GM12878 (cell line): Measurements from ENCODE around the gene MEMO1. TPM values are rescaled to one million over a fixed set of nuclear protein-coding genes. Genes with fewer than 3 reads are reported as not detected.

Experiments
- ATAC-seq: fragments of 200-7000 bp; cut with Tn5 transposase; 3 replicates; pipeline ENCODE4 v1.9.1; 2020; ENCODE audit warnings: mild to moderate bottlenecking, moderate library complexity
- BruUV-seq: library from RNA; stranded (reverse); fragments of 400-500 nt; replicated peaks from 2 replicates; lab custom pipeline; 2021; lab: Mats Ljungman, UMichigan
- CTCF ChIA-PET: fragments of 300-600 bp; sonication (Branson Sonifier 250); formaldehyde crosslinking; extraction: SDS; loops from one replicate; lab custom pipeline; 2021; ENCODE audit warnings: inconsistent platforms; lab: Yijun Ruan, JAX
- POLR2A ChIA-PET: fragments of 350-600 bp; formaldehyde crosslinking; extraction: SDS; loops from one replicate; lab custom pipeline; 2021; ENCODE audit warnings: inconsistent platforms; lab: Charles Lee
- RAD21 ChIA-PET: fragments of 300-600 bp; sonication (Branson Sonifier 250); formaldehyde crosslinking; loops from one replicate; lab custom pipeline; 2023; ENCODE audit warnings: antibody characterized with exemption; ENCODE audit not compliant: unreplicated experiment; lab: Charles Lee
- SMC1A ChIA-PET: fragments of 300-600 bp; sonication (Branson Sonifier 250); formaldehyde crosslinking; loops from one replicate; lab custom pipeline; 2023; ENCODE audit not compliant: unreplicated experiment, uncharacterized antibody; lab: Charles Lee
- DNase-seq: peaks from one replicate; pipeline ENCODE4 v3.0.0-alpha.2; 2011; ENCODE audit warnings: low read depth, low spot score
- FAIRE-seq: peaks from 3 replicates; lab custom pipeline; 2011; peaks lifted over from hg19 to GRCh38; lab: Jason Lieb, UNC
- H2AFZ ChIP-seq: 2 replicates; pipeline ENCODE4 v1.6.0; 2011; ENCODE audit warnings: low read depth, low read length, control low read depth; ENCODE audit not compliant: control insufficient read depth
- H3K27ac ChIP-seq: 2 replicates; pipeline ENCODE4 v1.5.1; 2011; ENCODE audit warnings: control low read depth; ENCODE audit not compliant: control insufficient read depth, insufficient read depth
- H3K27me3 ChIP-seq, 2 experiments: replicated peaks in 1 of 2; 2 replicates each; pipeline versions ENCODE4 v1.6.0 to v1.6.1; 2011; ENCODE audit warnings: low read length in 1 of 2; ENCODE audit not compliant: control insufficient read depth in 2 of 2, insufficient read depth in 2 of 2
- H3K36me3 ChIP-seq, 2 experiments: 2 replicates each; pipeline ENCODE4 v1.5.1; 2011; ENCODE audit warnings: low read length in 1 of 2; ENCODE audit not compliant: control insufficient read depth in 2 of 2, insufficient read depth in 2 of 2
- H3K4me1 ChIP-seq: 2 replicates; pipeline ENCODE4 v1.6.1; 2011; ENCODE audit warnings: mild to moderate bottlenecking, low read length, moderate library complexity, mixed read lengths; ENCODE audit not compliant: control insufficient read depth, insufficient read depth
- H3K4me2 ChIP-seq: 2 replicates; pipeline ENCODE4 v1.6.0; 2011; ENCODE audit warnings: control low read depth; ENCODE audit not compliant: control insufficient read depth, insufficient read depth
- H3K4me3 ChIP-seq: fragments of 200-600 bp; sonication (generic); 2 replicates; pipeline ENCODE4 v1.5.1; 2016
- H3K79me2 ChIP-seq: 2 replicates; pipeline ENCODE4 v1.6.0; 2011; ENCODE audit warnings: low read length; ENCODE audit not compliant: control insufficient read depth, insufficient read depth
- H3K9ac ChIP-seq: 2 replicates; pipeline ENCODE4 v1.8.0; 2011; ENCODE audit warnings: low read length, control low read depth, mixed read lengths; ENCODE audit not compliant: control insufficient read depth, insufficient read depth
- H3K9me3 ChIP-seq: replicated peaks from 3 replicates; pipeline ENCODE4 v1.5.1; 2011; ENCODE audit warnings: mild to moderate bottlenecking, low read length; ENCODE audit not compliant: control insufficient read depth, insufficient read depth
- H4K20me1 ChIP-seq: 2 replicates; pipeline ENCODE4 v1.6.0; 2011; ENCODE audit not compliant: control insufficient read depth, insufficient read depth
- NR2F1 ChIP-seq: fragments of 450-650 bp; conservative IDR thresholded peaks from 2 replicates; pipeline ENCODE4 v1.6.1; 2017; ENCODE audit warnings: mild to moderate bottlenecking
- RAD51 ChIP-seq: fragments of 450-650 bp; IDR thresholded peaks from 2 replicates; pipeline ENCODE4 v1.6.1; 2016; ENCODE audit warnings: moderate library complexity, mild to moderate bottlenecking, inconsistent platforms
- SMAD1 ChIP-seq: fragments of 450-650 bp; IDR thresholded peaks from 2 replicates; pipeline ENCODE4 v1.6.1; 2018; ENCODE audit warnings: mild to moderate bottlenecking, low read depth; ENCODE audit not compliant: partially characterized antibody
- SPI1 ChIP-seq: IDR thresholded peaks from 2 replicates; pipeline ENCODE4 v1.6.1; 2011; ENCODE audit warnings: low read depth, mild to moderate bottlenecking, low read length, moderate library complexity, borderline replicate concordance; ENCODE audit not compliant: insufficient read depth
- SRF ChIP-seq, 2 experiments: IDR thresholded peaks; 2 replicates each; pipeline ENCODE4 v1.6.1; 2011; ENCODE audit warnings: low read depth in 2 of 2, low read length in 2 of 2, mild to moderate bottlenecking in 1 of 2, moderate library complexity in 1 of 2
- STAT3 ChIP-seq: IDR thresholded peaks from 2 replicates; pipeline ENCODE4 v1.6.1; 2011; ENCODE audit warnings: low read depth, low read length, improper control_type of control experiment
- ZBED1 ChIP-seq: IDR thresholded peaks from 2 replicates; pipeline ENCODE4 v1.6.1; 2016; ENCODE audit warnings: borderline replicate concordance
- ZNF384 ChIP-seq: IDR thresholded peaks from 2 replicates; pipeline ENCODE4 v1.6.1; 2012; ENCODE audit warnings: low read depth, mild to moderate bottlenecking, low read length, improper control_type of control experiment, borderline replicate concordance
- WGBS: methylation state at CpG from one replicate; pipeline ENCODE4 v1.1.6; 2016; ENCODE audit warnings: low lambda C conversion rate; ENCODE audit not compliant: insufficient replicate concordance, insufficient coverage; ENCODE audit errors: missing lambda C conversion rate; 5-methylcytosine and 5-hydroxymethylcytosine counted together
- in situ Hi-C: fragments of 300-500 bp; cut with MboI; formaldehyde crosslinking; loops from 9 replicates; pipeline ENCODE4 v1.14.3; 2018; ENCODE audit warnings: mixed read lengths
- intact Hi-C: fragments of 100-400 bp; cut with micrococcal nuclease; formaldehyde crosslinking; loops from one replicate; pipeline ENCODE4 v1.14.2; 2022; ENCODE audit not compliant: unreplicated experiment
- polyA plus RNA-seq, 11 experiments: library from polyadenylated mRNA; depleted of rRNA in 4 of 11; unstranded in 6 of 11; stranded (reverse) in 5 of 11; fragments of >200 nt; fragmentation: Nextera tagmentation in 4 of 11; fragmentation: Illumina TruSeq in 1 of 11; extraction: Ambion mirVana in 4 of 11; extraction: Trizol in 1 of 11; gene quantifications; 1 replicate in 1 of 11; 2 replicates in 10 of 11; pipeline versions ENCODE4 v1.2.1 to v1.2.3, GENCODE V29; 2011 to 2016; ENCODE audit warnings: inconsistent platforms in 2 of 11, missing spikeins in 2 of 11, low read depth in 1 of 11
- total RNA-seq, 4 experiments: library from RNA; depleted of rRNA in 3 of 4; stranded (reverse); fragments of >200 nt in 3 of 4; fragmentation: Illumina TruSeq in 1 of 4; extraction: Trizol in 1 of 4; gene quantifications; 2 replicates each; pipeline versions ENCODE4 v1.2.1 to v1.2.3, GENCODE V29; 2013 to 2021
- TF ChIP-seq, protein P1 (sequence below): fragments of 150-350 bp; IDR thresholded peaks from 2 replicates; pipeline ENCODE4 v1.6.1; 2014; ENCODE audit warnings: mild to moderate bottlenecking, low read depth, low read length
- TF ChIP-seq, protein P2 (sequence below): IDR thresholded peaks from 2 replicates; pipeline ENCODE4 v1.6.1; 2012; ENCODE audit warnings: low read length, inconsistent platforms
- TF ChIP-seq, protein P3 (sequence below): fragments of 450-650 bp; formaldehyde crosslinking; IDR thresholded peaks from 2 replicates; pipeline ENCODE4 v1.4.0; 2020; ENCODE audit warnings: mild to moderate bottlenecking, moderate library complexity
- TF ChIP-seq, protein P4 (sequence below): fragments of 450-650 bp; IDR thresholded peaks from 2 replicates; pipeline ENCODE4 v1.6.1; 2018; ENCODE audit warnings: mild to moderate bottlenecking, low read depth, moderate library complexity; ENCODE audit not compliant: partially characterized antibody

Gene MEMO1
- total and polyA plus RNA-seq, 10 of the 15 experiments (the other 5 are each of a cell fraction or from before 2014, with no cell fraction given) = 39.8 to 99.1 (median 72.2) TPM

DNA sequence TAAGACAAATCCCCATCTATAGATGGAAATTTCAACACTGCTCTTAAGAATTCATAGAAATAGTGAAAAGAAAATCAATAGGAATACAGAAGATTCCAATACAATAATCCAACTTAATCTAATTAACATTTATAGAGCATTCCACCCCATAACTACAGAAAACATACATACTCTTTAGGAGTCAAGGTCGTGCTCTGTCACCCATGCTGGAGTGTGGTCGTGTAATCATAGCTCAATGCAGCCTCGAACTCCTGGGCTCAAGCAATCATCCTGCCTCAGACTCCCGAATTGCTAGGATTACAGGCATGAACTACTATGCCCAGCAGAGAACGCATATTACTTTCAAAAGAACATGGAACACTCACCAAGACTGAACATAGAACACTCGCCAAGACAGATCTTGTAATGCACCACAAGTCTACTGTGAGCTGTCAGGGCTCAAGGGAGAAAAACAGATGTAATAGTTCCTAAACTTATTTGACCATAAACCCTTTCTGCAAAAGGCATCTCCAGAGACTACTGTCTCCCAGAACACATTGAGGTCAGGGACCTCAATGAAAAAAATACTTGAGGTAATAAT lies 14.1 kb downstream of the MEMO1 start (continued):
- TF ChIP-seq, protein P1, sequence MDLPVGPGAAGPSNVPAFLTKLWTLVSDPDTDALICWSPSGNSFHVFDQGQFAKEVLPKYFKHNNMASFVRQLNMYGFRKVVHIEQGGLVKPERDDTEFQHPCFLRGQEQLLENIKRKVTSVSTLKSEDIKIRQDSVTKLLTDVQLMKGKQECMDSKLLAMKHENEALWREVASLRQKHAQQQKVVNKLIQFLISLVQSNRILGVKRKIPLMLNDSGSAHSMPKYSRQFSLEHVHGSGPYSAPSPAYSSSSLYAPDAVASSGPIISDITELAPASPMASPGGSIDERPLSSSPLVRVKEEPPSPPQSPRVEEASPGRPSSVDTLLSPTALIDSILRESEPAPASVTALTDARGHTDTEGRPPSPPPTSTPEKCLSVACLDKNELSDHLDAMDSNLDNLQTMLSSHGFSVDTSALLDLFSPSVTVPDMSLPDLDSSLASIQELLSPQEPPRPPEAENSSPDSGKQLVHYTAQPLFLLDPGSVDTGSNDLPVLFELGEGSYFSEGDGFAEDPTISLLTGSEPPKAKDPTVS = no peak
- no peak for TF ChIP-seq SPI1

DNA sequence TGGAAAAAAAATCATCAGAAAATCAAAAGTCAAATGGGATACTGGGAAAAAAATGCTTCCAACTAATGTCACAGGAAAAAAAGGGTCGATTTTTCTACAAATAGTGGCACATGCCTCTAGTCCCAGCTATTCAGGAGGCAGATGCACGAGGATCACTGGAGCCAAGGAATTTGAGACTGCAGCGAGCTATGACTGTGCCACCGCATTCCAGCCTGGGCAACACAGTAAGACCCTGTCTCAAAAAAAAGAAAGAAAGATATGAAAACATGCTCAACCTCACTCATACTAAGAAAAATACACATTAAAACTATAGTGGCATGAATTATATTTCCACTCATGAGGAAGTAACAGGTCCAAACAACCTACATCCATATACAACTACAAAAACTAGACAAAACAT lies 17.9 kb downstream of the MEMO1 start:
- Histone ChIP-seq H2AFZ (no peak overlapping the region), H4K20me1 (no peaks in the 10 kb centered on the region), H3K4me1 (peaks cover 5% of the 10 kb centered on the region), H3K4me3 (no peak overlapping the region), H3K9ac (no peak overlapping the region), H3K79me2 (peaks cover 80% of the 10 kb centered on the region), H3K27ac (no peak overlapping the region), H3K36me3 (no peaks in the 10 kb centered on the region; a peak in 1 of 4 replicates), H3K9me3 (peaks cover 2% of the 10 kb centered on the region; the same call in 1 of the 3 replicates), H3K4me2 (no peak overlapping the region), H3K27me3 (no peaks in the 10 kb centered on the region)
- 99% methylated on average over 4 of the region's 4 CpGs for WGBS
- intact Hi-C loops (no loop called here), in situ Hi-C loops (no loop called here)
- POLR2A ChIA-PET = interaction anchor here (0.9 kb wide), 1 partner anchor 20 kb away, joined by 6 read pairs; no protein-coding TSS in a partner anchor
- TSS peak; percentile 9 for BruUV-seq
- ATAC-seq (no peak), FAIRE-seq (no peak), DNase-seq (no peak)
- SMC1A ChIA-PET = interaction anchor here (1.0 to 1.2 kb wide), 2 partner anchors 11 to 16 kb away, joined by 3 to 4 read pairs; no protein-coding TSS in a partner anchor
- RAD21 ChIA-PET = no interaction called here
- CTCF ChIA-PET = no interaction called here
- TF ChIP-seq SRF (IDR thresholded peaks at IDR 0.05; ENCODE audit: low read depth in 2 of 2, low read length in 2 of 2) (no peak), ZNF384 (no peak), SMAD1 (no peak), SPI1 (no peak), RAD51 (no peak), ZBED1 (no peak), STAT3 (no peak), NR2F1 (no peak)
- TF ChIP-seq, protein P2, sequence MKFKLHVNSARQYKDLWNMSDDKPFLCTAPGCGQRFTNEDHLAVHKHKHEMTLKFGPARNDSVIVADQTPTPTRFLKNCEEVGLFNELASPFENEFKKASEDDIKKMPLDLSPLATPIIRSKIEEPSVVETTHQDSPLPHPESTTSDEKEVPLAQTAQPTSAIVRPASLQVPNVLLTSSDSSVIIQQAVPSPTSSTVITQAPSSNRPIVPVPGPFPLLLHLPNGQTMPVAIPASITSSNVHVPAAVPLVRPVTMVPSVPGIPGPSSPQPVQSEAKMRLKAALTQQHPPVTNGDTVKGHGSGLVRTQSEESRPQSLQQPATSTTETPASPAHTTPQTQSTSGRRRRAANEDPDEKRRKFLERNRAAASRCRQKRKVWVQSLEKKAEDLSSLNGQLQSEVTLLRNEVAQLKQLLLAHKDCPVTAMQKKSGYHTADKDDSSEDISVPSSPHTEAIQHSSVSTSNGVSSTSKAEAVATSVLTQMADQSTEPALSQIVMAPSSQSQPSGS = no peak
- TF ChIP-seq, protein P3, sequence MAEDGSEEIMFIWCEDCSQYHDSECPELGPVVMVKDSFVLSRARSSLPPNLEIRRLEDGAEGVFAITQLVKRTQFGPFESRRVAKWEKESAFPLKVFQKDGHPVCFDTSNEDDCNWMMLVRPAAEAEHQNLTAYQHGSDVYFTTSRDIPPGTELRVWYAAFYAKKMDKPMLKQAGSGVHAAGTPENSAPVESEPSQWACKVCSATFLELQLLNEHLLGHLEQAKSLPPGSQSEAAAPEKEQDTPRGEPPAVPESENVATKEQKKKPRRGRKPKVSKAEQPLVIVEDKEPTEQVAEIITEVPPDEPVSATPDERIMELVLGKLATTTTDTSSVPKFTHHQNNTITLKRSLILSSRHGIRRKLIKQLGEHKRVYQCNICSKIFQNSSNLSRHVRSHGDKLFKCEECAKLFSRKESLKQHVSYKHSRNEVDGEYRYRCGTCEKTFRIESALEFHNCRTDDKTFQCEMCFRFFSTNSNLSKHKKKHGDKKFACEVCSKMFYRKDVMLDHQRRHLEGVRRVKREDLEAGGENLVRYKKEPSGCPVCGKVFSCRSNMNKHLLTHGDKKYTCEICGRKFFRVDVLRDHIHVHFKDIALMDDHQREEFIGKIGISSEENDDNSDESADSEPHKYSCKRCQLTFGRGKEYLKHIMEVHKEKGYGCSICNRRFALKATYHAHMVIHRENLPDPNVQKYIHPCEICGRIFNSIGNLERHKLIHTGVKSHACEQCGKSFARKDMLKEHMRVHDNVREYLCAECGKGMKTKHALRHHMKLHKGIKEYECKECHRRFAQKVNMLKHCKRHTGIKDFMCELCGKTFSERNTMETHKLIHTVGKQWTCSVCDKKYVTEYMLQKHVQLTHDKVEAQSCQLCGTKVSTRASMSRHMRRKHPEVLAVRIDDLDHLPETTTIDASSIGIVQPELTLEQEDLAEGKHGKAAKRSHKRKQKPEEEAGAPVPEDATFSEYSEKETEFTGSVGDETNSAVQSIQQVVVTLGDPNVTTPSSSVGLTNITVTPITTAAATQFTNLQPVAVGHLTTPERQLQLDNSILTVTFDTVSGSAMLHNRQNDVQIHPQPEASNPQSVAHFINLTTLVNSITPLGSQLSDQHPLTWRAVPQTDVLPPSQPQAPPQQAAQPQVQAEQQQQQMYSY (CRISPR knock-in tag) = no peak
- TF ChIP-seq, protein P4, sequence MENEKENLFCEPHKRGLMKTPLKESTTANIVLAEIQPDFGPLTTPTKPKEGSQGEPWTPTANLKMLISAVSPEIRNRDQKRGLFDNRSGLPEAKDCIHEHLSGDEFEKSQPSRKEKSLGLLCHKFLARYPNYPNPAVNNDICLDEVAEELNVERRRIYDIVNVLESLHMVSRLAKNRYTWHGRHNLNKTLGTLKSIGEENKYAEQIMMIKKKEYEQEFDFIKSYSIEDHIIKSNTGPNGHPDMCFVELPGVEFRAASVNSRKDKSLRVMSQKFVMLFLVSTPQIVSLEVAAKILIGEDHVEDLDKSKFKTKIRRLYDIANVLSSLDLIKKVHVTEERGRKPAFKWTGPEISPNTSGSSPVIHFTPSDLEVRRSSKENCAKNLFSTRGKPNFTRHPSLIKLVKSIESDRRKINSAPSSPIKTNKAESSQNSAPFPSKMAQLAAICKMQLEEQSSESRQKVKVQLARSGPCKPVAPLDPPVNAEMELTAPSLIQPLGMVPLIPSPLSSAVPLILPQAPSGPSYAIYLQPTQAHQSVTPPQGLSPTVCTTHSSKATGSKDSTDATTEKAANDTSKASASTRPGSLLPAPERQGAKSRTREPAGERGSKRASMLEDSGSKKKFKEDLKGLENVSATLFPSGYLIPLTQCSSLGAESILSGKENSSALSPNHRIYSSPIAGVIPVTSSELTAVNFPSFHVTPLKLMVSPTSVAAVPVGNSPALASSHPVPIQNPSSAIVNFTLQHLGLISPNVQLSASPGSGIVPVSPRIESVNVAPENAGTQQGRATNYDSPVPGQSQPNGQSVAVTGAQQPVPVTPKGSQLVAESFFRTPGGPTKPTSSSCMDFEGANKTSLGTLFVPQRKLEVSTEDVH = no peak
